GM19099 (cell line): ENCODE results near the gene PYGM.

ENCODE experiments used
- POLR2A ChIP-seq: IDR thresholded peaks from 3 replicates; pipeline ENCODE4 v1.6.1; 2011; ENCODE audit warnings: low read depth; ENCODE audit not compliant: insufficient read length; ENCODE audit errors: extremely low read depth

The PYGM gene

DNA sequence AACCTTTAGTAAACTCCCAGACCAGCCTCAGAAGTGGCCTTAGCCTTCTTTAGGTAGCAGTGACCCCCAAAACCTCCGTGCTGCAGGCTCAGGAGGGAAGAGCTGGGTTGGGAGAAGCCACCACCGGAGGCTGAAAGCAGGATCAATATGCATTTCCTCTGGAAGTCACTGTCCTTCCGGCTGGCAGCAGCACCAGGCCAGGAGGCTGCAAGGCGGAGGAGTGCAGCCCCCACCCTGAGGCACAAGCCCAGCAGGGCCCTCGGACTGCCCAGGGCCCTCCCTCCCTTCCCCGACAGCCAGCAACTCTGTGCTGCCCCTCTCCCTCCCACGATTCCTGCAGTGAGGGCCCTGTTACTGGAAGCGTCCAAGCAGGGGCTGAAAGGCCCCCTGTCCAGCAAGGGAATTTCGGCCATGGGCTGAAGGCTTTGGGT, 33.5 kb downstream of the PYGM start:
- no peak for TF ChIP-seq POLR2A

DNA sequence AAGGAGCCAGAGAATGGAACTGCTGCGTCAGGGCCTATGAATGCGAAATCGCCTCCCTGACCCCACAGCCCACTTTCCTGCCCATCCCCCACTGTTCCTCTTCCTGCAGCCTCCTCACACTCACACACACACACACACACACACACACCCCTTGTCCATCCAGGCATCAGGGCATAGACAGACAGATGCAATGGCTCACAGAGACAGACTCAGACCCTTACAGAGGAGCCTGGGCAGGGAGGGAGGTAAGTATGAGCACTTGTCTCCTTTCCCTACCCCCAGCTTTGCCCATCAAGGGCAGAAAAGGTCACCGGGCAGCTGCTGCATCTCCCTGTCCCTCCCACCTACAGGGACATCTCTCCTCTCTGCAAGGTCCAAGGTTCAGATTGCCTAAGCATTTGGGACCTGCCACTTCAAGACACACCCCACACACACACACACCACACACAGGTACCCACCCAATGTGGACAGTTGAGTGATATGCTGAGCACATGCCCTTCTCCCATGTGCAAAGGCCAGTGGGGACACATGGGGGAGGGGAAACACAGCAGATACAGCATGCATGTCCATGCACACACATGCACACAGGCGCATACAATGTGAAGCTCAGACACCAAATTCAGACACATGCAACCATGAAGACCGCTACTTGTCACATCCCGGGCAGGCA, 34.8 kb downstream of the PYGM start:
- TF ChIP-seq POLR2A: no peak

DNA sequence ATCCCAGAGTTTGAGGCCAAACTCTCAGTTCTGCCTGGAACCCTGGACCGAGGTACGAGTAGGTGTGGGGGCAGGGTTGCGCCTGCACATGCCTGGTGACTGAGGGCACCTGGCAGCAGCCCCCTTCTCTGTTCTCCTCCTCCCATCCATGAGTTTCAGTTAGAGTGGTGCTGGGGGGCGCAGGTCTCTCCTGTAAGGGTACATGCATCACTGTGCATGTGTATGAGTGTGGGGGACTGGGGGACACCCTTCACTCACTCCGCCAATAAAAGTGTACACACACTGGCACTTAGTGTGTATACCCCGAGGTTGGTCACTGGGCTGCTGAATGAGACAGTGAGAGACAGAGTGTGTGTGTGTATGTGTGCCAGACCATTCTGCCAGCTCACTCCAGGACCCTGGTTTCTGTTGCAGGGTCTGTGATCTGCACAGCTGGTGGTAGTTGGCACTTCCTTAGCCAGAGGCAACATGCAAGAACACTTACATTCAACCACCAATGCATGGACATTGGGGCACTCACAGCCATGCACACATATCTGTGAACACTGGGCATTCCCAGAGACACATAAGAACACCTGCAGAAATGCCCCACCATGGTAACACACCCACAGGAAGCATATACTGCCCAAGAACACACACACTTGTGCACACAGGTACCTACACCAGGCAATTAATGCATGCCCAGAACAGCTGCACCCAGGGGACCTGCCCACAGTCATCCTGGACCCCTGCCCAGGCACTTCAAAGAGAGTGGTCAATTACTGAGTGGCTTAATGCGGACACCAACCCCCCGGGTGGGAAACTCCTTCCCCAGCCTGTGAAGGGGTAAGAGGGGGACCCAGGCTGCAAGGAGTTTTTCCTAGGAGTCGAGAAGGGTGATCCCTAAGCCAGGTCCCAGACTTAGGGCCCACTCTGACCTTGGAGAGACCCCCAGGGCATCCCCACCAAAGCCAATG, 35.6 kb downstream of the PYGM start:
- TF ChIP-seq POLR2A: no peak

DNA sequence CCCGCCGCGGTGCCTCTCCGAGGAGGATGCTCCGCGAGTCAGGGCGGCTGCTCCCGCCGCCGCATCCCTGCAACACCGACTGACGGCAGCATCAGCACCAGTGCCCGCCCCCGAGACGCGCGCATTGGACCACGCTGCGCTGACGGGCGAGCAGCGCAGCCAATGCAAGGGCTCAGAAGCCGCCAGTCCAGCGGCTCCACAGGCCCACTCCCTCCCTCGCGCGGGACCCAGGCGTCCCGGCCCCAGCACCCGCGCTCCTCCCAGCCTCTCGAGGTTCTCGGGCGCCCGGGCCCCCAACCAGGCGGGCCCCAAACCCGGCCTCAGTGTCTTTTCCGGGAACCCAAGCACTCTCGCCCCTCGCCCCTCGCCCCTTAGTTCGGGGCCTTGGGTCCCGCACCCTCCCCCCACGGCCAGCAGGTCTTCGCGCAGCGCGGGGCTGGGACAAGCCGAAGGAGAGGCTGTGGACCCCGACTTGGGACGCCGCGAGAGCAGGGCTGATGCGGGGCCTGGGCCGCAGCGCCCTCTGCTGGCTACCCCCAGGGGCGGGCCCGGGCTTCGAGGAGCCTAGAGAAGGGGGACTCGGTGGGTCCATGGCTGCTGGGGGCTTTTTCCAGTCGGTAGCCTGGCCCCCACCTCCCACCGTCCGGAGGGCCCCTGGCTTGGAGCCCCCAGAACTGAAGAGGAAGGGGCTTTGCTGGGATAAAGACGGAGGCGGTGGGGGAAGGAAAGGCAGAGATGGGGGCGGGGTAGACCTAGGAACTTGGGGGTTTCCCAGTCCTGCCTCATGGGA, 36.5 kb downstream of the PYGM start, which contains the start of gene NRXN2:
TSS of gene NRXN2 (minus strand) at position 81 of the 790 bp plus-strand sequence. CDS start 9,498 bp downstream, outside the sequence.
- TF ChIP-seq POLR2A: peak; percentile 9

DNA sequence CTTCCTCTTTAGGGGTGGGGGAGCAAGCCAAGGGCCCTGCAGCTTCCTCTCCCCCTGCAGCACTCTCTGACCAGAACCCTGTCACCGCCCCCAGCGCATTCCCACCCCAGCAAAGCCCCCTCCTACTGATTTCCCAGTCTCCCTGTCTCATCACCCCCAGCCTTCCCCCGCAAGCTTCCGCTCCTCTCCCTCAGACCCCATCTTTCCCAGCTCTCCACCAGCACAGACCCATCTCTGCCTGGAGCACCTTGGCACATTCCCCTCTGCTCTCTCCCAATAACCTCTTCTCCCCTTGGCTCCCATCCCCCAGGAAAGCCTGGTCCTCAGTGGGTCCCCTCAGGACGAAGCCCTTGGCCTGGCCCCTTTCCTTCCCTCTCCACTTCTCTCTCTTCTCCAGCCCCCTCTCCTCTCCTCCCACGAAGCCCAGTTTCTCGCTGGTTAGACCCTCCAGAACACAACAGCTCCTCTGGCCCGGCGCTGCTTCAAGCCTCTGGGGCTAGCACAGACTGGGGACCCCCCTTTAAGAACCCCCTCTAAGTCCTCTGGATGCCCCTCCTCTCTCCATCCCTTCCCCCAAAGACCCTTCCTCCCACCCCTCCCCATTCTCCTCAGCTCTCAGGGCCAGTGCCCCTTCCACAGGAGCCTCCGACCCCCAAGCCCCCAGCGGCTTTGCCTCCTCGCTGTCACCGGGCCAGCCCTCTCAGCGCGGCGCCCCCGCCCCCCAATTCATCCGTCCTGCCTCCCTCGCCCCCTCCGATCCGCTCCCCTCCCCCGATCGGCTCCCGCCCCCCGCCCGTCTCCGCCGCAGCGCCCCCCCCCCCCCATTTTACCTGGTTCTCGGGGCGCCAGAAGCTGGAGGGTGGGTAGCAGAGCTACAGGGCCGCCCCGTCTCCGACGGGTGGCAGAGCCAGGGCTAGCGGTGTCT, 37.4 kb downstream of the PYGM start:
- TF ChIP-seq POLR2A: no peak

DNA sequence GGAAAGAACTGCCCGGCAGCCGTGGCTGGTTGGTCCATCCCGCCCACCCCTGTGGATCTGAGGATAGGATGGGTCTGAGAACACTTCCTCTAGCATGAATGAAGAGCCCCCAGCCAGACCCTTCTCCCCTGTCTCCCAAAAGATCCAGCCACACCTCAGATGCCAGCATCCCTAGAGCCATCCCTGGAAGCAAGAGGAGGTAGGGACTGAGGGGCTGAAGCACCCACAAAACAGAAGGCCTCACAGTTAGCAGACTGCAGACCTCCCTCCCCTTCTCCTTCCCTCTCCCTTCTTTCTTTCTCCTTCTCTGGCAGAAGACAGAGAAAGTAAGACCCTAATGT, 38.4 kb downstream of the PYGM start:
- no peak for TF ChIP-seq POLR2A

DNA sequence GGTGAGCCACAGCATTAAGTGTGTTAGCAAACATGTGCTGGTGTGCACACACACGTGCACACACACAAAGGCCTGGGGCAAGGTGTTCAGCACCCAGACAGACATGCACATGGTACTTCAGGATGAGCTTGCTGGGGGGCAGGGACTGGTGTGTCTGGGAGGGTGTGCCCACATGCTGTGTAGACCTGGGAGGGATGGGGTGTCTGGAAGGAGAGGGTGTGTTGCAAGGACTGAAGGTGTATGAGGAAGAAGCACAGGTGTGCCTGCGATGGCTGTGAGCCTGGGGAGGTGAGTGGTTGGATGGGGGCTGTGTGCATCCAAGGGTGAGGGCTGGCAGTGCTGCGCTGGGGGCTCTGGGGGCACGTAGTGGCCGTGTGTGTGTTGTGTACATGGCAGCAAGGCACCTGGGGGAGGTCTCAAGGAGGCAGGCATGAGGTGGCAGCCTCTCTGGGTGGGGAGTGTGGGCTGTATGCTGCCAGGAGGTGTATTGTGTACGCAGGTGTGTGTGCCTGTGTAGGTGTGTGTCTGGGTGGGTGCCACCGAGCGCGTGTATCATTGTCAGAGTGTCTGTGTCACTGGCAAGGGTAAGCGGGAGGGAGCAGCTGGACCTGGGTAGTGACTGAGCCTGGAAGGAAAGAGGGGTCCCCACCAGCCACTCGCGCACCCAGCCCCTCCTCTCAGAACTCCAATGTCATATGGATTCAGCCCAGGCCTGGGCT, 39.0 kb downstream of the PYGM start:
- TF ChIP-seq POLR2A: no peak

DNA sequence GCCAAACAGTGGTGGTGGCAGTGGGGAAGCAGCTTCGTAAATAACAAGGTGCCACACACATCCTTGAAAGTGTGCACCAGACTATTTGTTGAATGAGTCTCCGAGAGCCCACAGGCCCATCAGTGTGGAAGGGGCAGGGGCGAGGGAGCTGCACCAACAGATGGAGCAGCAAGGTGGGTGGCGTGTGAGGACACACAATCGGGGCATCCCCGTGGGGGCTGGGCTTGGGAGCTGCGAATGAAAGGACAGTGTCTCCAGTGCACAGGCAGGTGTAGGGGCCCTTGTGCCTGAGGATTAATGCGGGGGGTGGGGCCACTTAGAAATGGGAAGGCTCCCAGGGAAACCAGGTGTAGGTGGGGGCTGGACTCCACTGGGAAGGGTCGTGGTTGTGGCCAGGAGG, 39.6 kb downstream of the PYGM start:
- no peak for TF ChIP-seq POLR2A

DNA sequence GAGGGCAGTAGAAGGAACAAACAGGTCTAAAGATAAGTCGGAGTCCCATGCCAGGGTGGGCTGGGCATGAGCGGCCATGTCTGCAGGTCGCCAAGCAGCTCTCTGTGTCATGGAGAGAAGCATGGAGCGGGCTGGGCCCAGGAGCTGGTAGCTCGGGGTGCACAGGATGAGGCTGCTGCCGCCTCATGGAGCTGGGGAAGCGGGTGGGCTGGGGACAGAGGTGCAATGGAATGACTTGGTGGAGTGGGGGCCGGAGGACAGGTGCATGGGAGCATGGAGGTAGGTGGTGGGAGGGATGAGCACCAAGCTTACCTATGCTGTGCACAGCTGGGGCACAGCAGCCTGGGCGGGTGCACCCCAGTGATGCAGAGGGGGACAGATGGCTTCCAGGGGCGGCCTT, 40.4 kb downstream of the PYGM start:
- no peak for TF ChIP-seq POLR2A

DNA sequence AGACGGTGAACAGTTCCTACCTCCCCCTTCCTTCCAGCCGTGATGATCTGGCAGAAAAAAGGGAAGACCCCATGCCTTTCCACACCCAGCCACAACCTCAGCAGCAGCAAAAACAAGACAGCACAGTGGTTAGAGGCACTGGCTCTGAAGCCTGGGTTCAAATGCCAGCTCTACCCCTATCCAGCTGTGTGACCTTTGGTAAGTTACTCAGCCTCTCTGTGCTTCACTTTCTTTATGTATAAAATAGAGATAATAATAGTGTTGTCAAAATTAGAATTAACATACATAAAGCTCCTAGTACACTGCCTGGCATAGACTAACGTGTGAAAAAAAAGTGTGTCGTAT, 41.0 kb downstream of the PYGM start:
- no peak for TF ChIP-seq POLR2A

DNA sequence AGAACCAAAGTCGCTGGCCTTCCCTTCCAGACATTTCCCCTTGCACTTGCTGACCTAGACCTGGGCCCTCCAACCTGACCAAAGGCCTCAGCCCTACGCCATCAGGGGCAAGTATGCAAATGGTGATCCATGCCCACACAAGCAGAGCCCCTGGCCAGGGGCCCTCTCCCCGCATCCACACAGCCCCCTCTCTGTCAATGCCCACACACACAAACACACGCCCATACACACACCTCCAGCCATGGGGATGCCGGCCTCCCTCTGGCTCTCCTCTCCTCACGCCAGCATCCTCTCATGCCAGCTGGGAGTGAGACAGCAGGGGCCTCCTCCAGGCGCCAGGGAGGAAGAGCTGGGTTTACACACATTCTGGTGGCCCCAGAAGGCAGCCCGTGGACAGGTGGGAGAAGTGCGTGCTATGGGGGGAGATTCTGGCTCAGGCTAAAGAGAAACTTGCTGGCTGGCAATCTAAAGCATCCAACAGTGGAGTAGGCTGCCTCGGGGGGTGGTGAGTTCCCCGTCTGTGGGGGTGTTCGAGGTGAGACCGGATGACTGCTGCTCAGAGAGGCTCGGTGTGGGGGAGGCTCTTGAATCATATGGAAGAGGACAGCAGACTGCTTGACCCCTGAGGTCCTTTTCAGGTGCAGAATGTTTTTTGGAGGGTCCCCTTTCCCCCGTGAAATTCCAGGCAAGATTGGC, 41.5 kb downstream of the PYGM start:
- no peak for TF ChIP-seq POLR2A

DNA sequence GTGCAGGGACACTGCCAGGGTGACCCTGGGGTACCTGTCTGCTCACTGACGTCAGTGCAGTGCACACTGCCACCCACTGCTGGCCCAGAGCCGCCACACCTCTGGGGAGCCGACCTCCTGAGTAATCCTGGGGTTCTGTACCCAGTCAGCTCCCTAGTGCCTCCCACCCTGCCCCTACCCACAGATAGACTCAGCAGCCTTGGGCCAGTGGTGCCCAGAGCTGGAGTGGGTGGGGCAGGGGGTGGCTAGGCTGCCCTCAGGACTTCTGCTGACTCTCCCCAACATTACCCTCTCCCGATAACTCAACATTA, 42.6 kb downstream of the PYGM start:
- TF ChIP-seq POLR2A: no peak
